SIG-M5 (cell line): ENCODE results near the gene HMGXB4.

Experiments
- DNase-seq: peaks from one replicate; lab custom pipeline; 2025; lab: John Stamatoyannopoulos, UW

The HMGXB4 gene

GRCh38 chr22:35257002-35257320 is 332 bp upstream of the HMGXB4 start:
- no peak for DNase-seq

GRCh38 chr22:35258191-35258988 is 1.1 kb downstream of the HMGXB4 start:
- no peak for DNase-seq

- DNase-seq, result no peak
Measured at GRCh38 chr22:35264986-35265385, 7.7 kb downstream of the HMGXB4 start.

- no peak for DNase-seq
Measured at GRCh38 chr22:35266277-35266676, 9.0 kb downstream of the HMGXB4 start.

- no peak for DNase-seq
Measured at GRCh38 chr22:35269630-35270029, 12.3 kb downstream of the HMGXB4 start.

- no peak for DNase-seq
Measured at GRCh38 chr22:35274154-35274871, 17.0 kb downstream of the HMGXB4 start.

- DNase-seq, result no peak
Measured at GRCh38 chr22:35275580-35275979, 18.3 kb downstream of the HMGXB4 start.

GRCh38 chr22:35276019-35276418 is 18.7 kb downstream of the HMGXB4 start:
- no peak for DNase-seq

- DNase-seq, result no peak
Measured at GRCh38 chr22:35288116-35288515, 30.8 kb downstream of the HMGXB4 start.

- DNase-seq, result no peak
Measured at GRCh38 chr22:35292786-35293185, 35.5 kb downstream of the HMGXB4 start.

GRCh38 chr22:35296051-35296450 is 38.8 kb downstream of the HMGXB4 start:
- no peak for DNase-seq

- DNase-seq, result no peak
Measured at GRCh38 chr22:35299217-35299672, 42.0 kb downstream of the HMGXB4 start.

- DNase-seq, result peak; percentile 72
Measured at GRCh38 chr22:35299673-35300499, 42.6 kb downstream of the HMGXB4 start, which contains the start of gene TOM1. TSS of gene TOM1 (plus strand) at chr22:35299894. CDS start at chr22:35299929, 35 bp downstream.

- DNase-seq, result peak; percentile 90
Measured at GRCh38 chr22:35301372-35301874, 44.1 kb downstream of the HMGXB4 start.

- DNase-seq, result no peak
Measured at GRCh38 chr22:35303029-35303624, 45.8 kb downstream of the HMGXB4 start.

GRCh38 chr22:35305525-35306070 is 48.3 kb downstream of the HMGXB4 start:
- no peak for DNase-seq

GRCh38 chr22:35306350-35306967 is 49.2 kb downstream of the HMGXB4 start:
- DNase-seq, result no peak

GRCh38 chr22:35307372-35307771 is 50.1 kb downstream of the HMGXB4 start:
- DNase-seq, result no peak

GRCh38 chr22:35307892-35308291 is 50.6 kb downstream of the HMGXB4 start:
- DNase-seq, result no peak

- DNase-seq, result no peak
Measured at GRCh38 chr22:35308480-35309021, 51.3 kb downstream of the HMGXB4 start.
